TTC549 (cell line): ENCODE measurements around the gene RBL2.
"Not testable (repeated sequence)": the region's sequence is repeated elsewhere in the genome, so short reads cannot be mapped to it uniquely, and the experiment has no call there.

Source experiments
- FAIRE-seq: peaks from 2 replicates; lab custom pipeline; 2012; peaks lifted over from hg19 to GRCh38; lab: Jason Lieb, UNC

Gene RBL2

DNA sequence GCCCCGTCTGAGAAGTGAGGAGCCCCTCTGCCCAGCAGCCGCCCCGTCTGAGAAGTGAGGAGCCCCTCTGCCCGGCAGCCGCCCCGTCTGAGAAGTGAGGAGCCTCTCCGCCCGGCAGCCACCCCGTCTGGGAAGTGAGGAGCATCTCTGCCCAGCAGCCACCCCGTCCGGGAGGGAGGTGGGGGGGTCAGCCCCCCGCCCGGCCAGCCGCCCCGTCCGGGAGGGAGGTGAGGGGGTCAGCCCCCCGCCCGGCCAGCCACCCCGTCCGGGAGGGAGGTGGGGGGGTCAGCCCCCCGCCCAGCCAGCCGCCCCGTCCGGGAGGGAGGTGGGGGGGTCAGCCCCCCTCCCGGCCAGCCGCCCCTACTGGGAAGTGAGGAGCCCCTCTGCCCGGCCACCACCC is 105.1 kb downstream of the RBL2 start:
- FAIRE-seq = not testable (repeated sequence)

DNA sequence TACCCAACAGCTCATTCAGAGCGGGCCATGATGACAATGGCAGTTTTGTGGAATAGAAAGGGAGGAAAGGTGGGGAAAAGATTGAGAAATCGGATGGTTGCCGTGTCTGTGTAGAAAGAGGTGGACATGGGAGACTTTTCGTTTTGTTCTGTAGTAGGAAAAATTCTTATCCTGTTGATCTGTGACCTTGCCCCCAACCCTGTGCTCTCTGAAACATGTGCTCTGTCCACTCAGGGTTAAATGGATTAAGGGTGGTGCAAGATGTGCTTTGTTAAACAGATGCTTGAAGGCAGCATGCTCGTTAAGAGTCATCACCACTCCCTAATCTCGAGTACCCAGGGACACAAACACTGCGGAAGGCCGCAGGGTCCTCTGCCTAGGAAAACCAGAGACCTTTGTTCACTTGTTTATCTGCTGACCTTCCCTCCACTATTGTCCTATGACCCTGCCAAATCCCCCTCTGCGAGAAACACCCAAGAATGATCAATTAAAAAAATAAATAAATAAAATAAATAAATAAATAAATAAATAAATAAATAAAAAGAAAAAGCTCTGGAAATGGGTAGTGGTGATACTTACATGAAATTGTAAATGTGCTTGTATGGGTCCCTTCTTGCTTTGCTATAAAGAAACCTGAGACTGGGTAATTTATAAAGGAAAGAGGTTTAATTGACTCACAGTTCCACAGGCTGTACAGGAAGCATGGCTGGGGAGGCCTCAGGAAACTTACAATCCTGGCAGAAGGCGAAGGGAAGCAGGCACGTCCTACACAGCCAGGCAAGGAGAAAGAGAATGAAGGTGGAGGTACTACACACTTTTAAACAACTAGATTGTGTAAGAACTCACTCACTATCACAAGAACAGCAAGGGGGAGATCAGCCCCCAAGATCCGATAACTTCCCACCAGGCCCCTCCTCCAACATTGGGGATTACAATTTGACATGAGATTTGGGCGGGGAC is 105.8 kb downstream of the RBL2 start:
- not testable (repeated sequence) for FAIRE-seq
